GM10248 (cell line): Measurements from ENCODE around the gene TSC22D2.
"Not testable (repeated sequence)": the region's sequence is repeated elsewhere in the genome, so short reads cannot be mapped to it uniquely, and the experiment has no call there.

ENCODE experiments used
- CTCF ChIA-PET: fragments of 300-600 bp; sonication (Branson Sonifier 250); formaldehyde crosslinking; extraction: SDS; loops from one replicate; lab custom pipeline; 2021; ENCODE audit warnings: antibody characterized with exemption; lab: Yijun Ruan, JAX
- POLR2A ChIA-PET: fragments of 350-650 bp; sonication (Branson Sonifier 250); formaldehyde crosslinking; extraction: SDS; loops from one replicate; lab custom pipeline; 2020; ENCODE audit warnings: antibody characterized with exemption; lab: Yijun Ruan, JAX
- DNase-seq: peaks from one replicate; pipeline ENCODE4 v3.0.0; 2012; ENCODE audit errors: extremely low spot score
- CTCF ChIP-seq: IDR thresholded peaks from 2 replicates; pipeline ENCODE4 v1.5.1; 2012; ENCODE audit warnings: mild to moderate bottlenecking, low read depth; ENCODE audit errors: extremely low read depth, missing control alignments, control extremely low read depth

Gene TSC22D2

GRCh38 chr3:150469931-150470740 is 62.0 kb downstream of the TSC22D2 start:
- no peak for DNase-seq
- ChIA-PET CTCF (interaction anchor here (0.7 to 2.6 kb wide), 3 partner anchors 11 to 24 kb away, joined by 3 to 10 read pairs (median 3); no protein-coding TSS in a partner anchor), POLR2A (no interaction called here)
- TF ChIP-seq CTCF = no peak

GRCh38 chr3:150472421-150472820 is 64.3 kb downstream of the TSC22D2 start:
- ChIA-PET CTCF (interaction anchor here (1.0 to 2.6 kb wide), 3 partner anchors 12 to 721 kb away, joined by 3 to 10 read pairs (median 3); no protein-coding TSS in a partner anchor), POLR2A (no interaction called here)
- no peak for TF ChIP-seq CTCF
- DNase-seq = no peak

- POLR2A ChIA-PET, DNase-seq, CTCF ChIA-PET: not testable (repeated sequence)
These were observed 65.1 kb downstream of the TSC22D2 start for GRCh38 chr3:150473161-150473560.

- POLR2A ChIA-PET = no interaction called here
- no peak for TF ChIP-seq CTCF
- DNase-seq = no peak
- CTCF ChIA-PET = interaction anchor here (1.0 to 2.6 kb wide), 3 partner anchors 9 to 16 kb away, joined by 3 to 7 read pairs (median 3); no protein-coding TSS in a partner anchor
These were observed 71.3 kb downstream of the TSC22D2 start for GRCh38 chr3:150479370-150479769.

GRCh38 chr3:150480877-150481276 is 72.8 kb downstream of the TSC22D2 start:
- ChIA-PET POLR2A (no interaction called here), CTCF (interaction anchor here (0.6 to 2.6 kb wide), 3 partner anchors 14 to 532 kb away, joined by 3 to 7 read pairs (median 4); no protein-coding TSS in a partner anchor)
- no peak for TF ChIP-seq CTCF
- no peak for DNase-seq

- POLR2A ChIA-PET = no interaction called here
- CTCF ChIA-PET = interaction anchor here (0.8 to 5.0 kb wide), 2 partner anchors 12 to 22 kb away, joined by 3 to 34 read pairs; no protein-coding TSS in a partner anchor
- DNase-seq = no peak
- no peak for TF ChIP-seq CTCF
These were observed 75.1 kb downstream of the TSC22D2 start for GRCh38 chr3:150483226-150483625.

- ChIA-PET POLR2A (interaction anchor here (0.6 kb wide), 1 partner anchor 13 kb away, joined by 3 read pairs; no protein-coding TSS in a partner anchor), CTCF (interaction anchor here (0.8 to 5.0 kb wide), 3 partner anchors 11 to 198 kb away, joined by 3 to 34 read pairs (median 3); no protein-coding TSS in a partner anchor)
- TF ChIP-seq CTCF = no peak
- DNase-seq = no peak
These were observed 76.3 kb downstream of the TSC22D2 start for GRCh38 chr3:150484410-150484809.
